HepG2 (cell line): ENCODE data around the gene HTRA1. TPM values are rescaled to one million over a fixed set of nuclear protein-coding genes. Genes with fewer than 3 reads are reported as not detected.

Experiments
- ATAC-seq: fragments of 200-7000 bp; cut with Tn5 transposase; 3 replicates; pipeline ENCODE4 v1.9.1; 2020; ENCODE audit warnings: mild to moderate bottlenecking, moderate library complexity
- BruUV-seq: library from RNA; stranded (reverse); fragments of 400-500 nt; replicated peaks from 2 replicates; lab custom pipeline; 2021; lab: Mats Ljungman, UMichigan
- CTCF ChIA-PET: fragments of 300-600 bp; formaldehyde crosslinking; extraction: SDS; loops from one replicate; lab custom pipeline; 2021; ENCODE audit warnings: low total read pairs, inconsistent platforms, low intra/inter-chr PET ratio; lab: Yijun Ruan, JAX
- POLR2A ChIA-PET: fragments of 350-600 bp; sonication (Branson Sonifier 250); formaldehyde crosslinking; loops from one replicate; lab custom pipeline; 2020; ENCODE audit warnings: antibody characterized with exemption, inconsistent platforms; lab: Yijun Ruan, JAX
- DNase-seq: peaks from one replicate; pipeline ENCODE4 v3.0.0-alpha.2; 2015; ENCODE audit warnings: low spot score
- FAIRE-seq: peaks from 3 replicates; lab custom pipeline; 2011; peaks lifted over from hg19 to GRCh38; lab: Jason Lieb, UNC
- H2AFZ ChIP-seq: one replicate; pipeline ENCODE4 v1.6.1; 2011; ENCODE audit warnings: low read length, inconsistent platforms
- H3K27ac ChIP-seq: fragments of 300-600 bp; 3 replicates; pipeline ENCODE4 v1.8.0; 2011; ENCODE audit warnings: mixed run types, mild to moderate bottlenecking, mixed read lengths, low read length, inconsistent platforms; ENCODE audit not compliant: insufficient read depth; ENCODE audit errors: extremely low read length
- H3K27me3 ChIP-seq, 2 experiments: fragments of 200-600 bp in 1 of 2; 2 replicates in 1 of 2; 3 replicates in 1 of 2; pipeline versions ENCODE4 v1.6.0 to v1.8.0; 2011; ENCODE audit warnings: low read length in 2 of 2, mild to moderate bottlenecking in 2 of 2, moderate library complexity in 2 of 2, inconsistent platforms in 1 of 2; ENCODE audit not compliant: insufficient read depth in 2 of 2, control insufficient read depth in 1 of 2
- H3K36me3 ChIP-seq, 2 experiments: fragments of 200-600 bp in 1 of 2; replicated peaks in 1 of 2; 2 replicates in 1 of 2; 3 replicates in 1 of 2; pipeline versions ENCODE4 v1.5.1 to v1.8.0; 2011; ENCODE audit warnings: low read length in 2 of 2, inconsistent platforms in 1 of 2; ENCODE audit not compliant: insufficient read depth in 2 of 2, control insufficient read depth in 1 of 2
- H3K4me1 ChIP-seq: 2 replicates; pipeline ENCODE4 v1.5.1; 2012; ENCODE audit warnings: low read length, inconsistent platforms; ENCODE audit not compliant: insufficient read depth
- H3K4me2 ChIP-seq: 2 replicates; pipeline ENCODE4 v1.6.0; 2011; ENCODE audit warnings: low read depth, low read length, inconsistent platforms
- H3K4me3 ChIP-seq, 3 experiments: fragments of 200-600 bp in 1 of 3; sonication (generic), shearing (Covaris generic) in 1 of 3; replicated peaks in 1 of 3; 2 replicates each; pipeline ENCODE4 v1.5.1; 2011 to 2016; ENCODE audit warnings: low read length in 3 of 3, inconsistent platforms in 2 of 3, low read depth in 2 of 3, mild to moderate bottlenecking in 2 of 3, control low read depth in 1 of 3, mixed read lengths in 1 of 3; ENCODE audit not compliant: insufficient read depth in 1 of 3
- H3K79me2 ChIP-seq: one replicate; pipeline ENCODE4 v1.6.1; 2011; ENCODE audit warnings: low read length, inconsistent platforms; ENCODE audit not compliant: insufficient read depth
- H3K9ac ChIP-seq: 2 replicates; pipeline ENCODE4 v1.6.0; 2011; ENCODE audit warnings: mild to moderate bottlenecking, low read depth, low read length, inconsistent platforms; ENCODE audit not compliant: insufficient read depth
- H3K9me3 ChIP-seq: 2 replicates; pipeline ENCODE4 v1.5.1; 2012; ENCODE audit warnings: mild to moderate bottlenecking, low read length
- H4K20me1 ChIP-seq: 2 replicates; pipeline ENCODE4 v1.6.0; 2011; ENCODE audit warnings: inconsistent platforms, mild to moderate bottlenecking, low read length, moderate library complexity; ENCODE audit not compliant: insufficient read depth
- ATF4 ChIP-seq, 2 experiments: fragments of 450-650 bp in 1 of 2; sonication (generic) in 1 of 2; formaldehyde crosslinking; IDR thresholded peaks; 2 replicates each; pipeline versions ENCODE4 v1.5.0 to v1.8.0; 2020 to 2022; ENCODE audit warnings: mild to moderate bottlenecking in 1 of 2, missing genetic modification reagents in 1 of 2
- ELF3 ChIP-seq: IDR thresholded peaks from 2 replicates; pipeline ENCODE4 v1.6.1; 2016; ENCODE audit warnings: missing genetic modification reagents, missing compliant biosample characterization
- KAT2B ChIP-seq: fragments of 150-350 bp; IDR thresholded peaks from 2 replicates; pipeline ENCODE4 v1.6.1; 2014; ENCODE audit warnings: low read depth, low read length, borderline replicate concordance
- MAFF ChIP-seq: IDR thresholded peaks from 2 replicates; pipeline ENCODE4 v1.6.1; 2011; ENCODE audit warnings: low read depth, low read length, improper control_type of control experiment
- SMC3 ChIP-seq: IDR thresholded peaks from 2 replicates; pipeline ENCODE4 v1.6.1; 2011; ENCODE audit warnings: low read length, improper control_type of control experiment
- SRY ChIP-seq: sonication (generic); formaldehyde crosslinking; IDR thresholded peaks from 2 replicates; pipeline ENCODE4 v1.8.0; 2022; ENCODE audit warnings: mild to moderate bottlenecking, missing genetic modification reagents
- XBP1 ChIP-seq: sonication (generic); formaldehyde crosslinking; IDR thresholded peaks from 2 replicates; pipeline ENCODE4 v1.5.0; 2020; ENCODE audit warnings: missing genetic modification reagents
- YEATS4 ChIP-seq: sonication (generic); formaldehyde crosslinking; IDR thresholded peaks from 2 replicates; pipeline ENCODE4 v1.4.0; 2020; ENCODE audit warnings: missing genetic modification reagents, borderline replicate concordance
- ZBTB33 ChIP-seq: sonication (generic); formaldehyde crosslinking; IDR thresholded peaks from 2 replicates; pipeline ENCODE4 v1.4.0; 2020; ENCODE audit warnings: missing genetic modification reagents
- ZBTB46 ChIP-seq: sonication (generic); formaldehyde crosslinking; IDR thresholded peaks from 2 replicates; pipeline ENCODE4 v1.4.0; 2020; ENCODE audit warnings: mild to moderate bottlenecking, missing genetic modification reagents, borderline replicate concordance
- ZMYM2 ChIP-seq: sonication (generic); formaldehyde crosslinking; IDR thresholded peaks from 2 replicates; pipeline ENCODE4 v1.8.0; 2022; ENCODE audit warnings: mild to moderate bottlenecking, missing genetic modification reagents
- ZNF383 ChIP-seq: sonication (generic); formaldehyde crosslinking; IDR thresholded peaks from 2 replicates; pipeline ENCODE4 v1.4.0; 2020; ENCODE audit warnings: missing genetic modification reagents, mild to moderate bottlenecking, borderline replicate concordance
- ZNF513 ChIP-seq: sonication (generic); formaldehyde crosslinking; conservative IDR thresholded peaks from 2 replicates; pipeline ENCODE4 v1.5.0; 2020; ENCODE audit warnings: missing genetic modification reagents
- ZNF576 ChIP-seq: sonication (generic); formaldehyde crosslinking; IDR thresholded peaks from 2 replicates; pipeline ENCODE4 v1.4.0; 2020; ENCODE audit warnings: mild to moderate bottlenecking, missing genetic modification reagents
- ZNF703 ChIP-seq: sonication (generic); formaldehyde crosslinking; IDR thresholded peaks from 2 replicates; pipeline ENCODE4 v1.5.1; 2020; ENCODE audit warnings: missing genetic modification reagents, mild to moderate bottlenecking, moderate library complexity, borderline replicate concordance
- ZNF790 ChIP-seq: sonication (generic); formaldehyde crosslinking; IDR thresholded peaks from 2 replicates; pipeline ENCODE4 v1.8.0; 2022; ENCODE audit warnings: missing genetic modification reagents, mild to moderate bottlenecking, borderline replicate concordance
- WGBS: methylation state at CpG from one replicate; pipeline ENCODE4 v1.1.6; 2017; ENCODE audit warnings: low lambda C conversion rate; 5-methylcytosine and 5-hydroxymethylcytosine counted together
- in situ Hi-C: cut with HindIII; loops from 2 replicates; pipeline ENCODE4 v1.10.0; 2017; ENCODE audit warnings: low pct_unique_long_range_greater_than_20kb; ENCODE audit not compliant: extremely low pct_ligation_motif_present
- intact Hi-C: fragments of 100-400 bp; cut with micrococcal nuclease; formaldehyde crosslinking; loops from one replicate; pipeline ENCODE4 v1.10.0; 2022; ENCODE audit not compliant: unreplicated experiment
- polyA plus RNA-seq, 8 experiments: library from polyadenylated mRNA; depleted of rRNA in 3 of 8; stranded (reverse) in 7 of 8; unstranded in 1 of 8; fragments of >200 nt; fragmentation: Illumina TruSeq in 4 of 8; extraction: Trizol in 4 of 8; gene quantifications; 2 replicates each; pipeline versions ENCODE4 v1.2.1 to v1.2.3, GENCODE V29; 2011 to 2016; ENCODE audit warnings: low read depth in 4 of 8, missing spikeins in 1 of 8, mixed read lengths in 1 of 8; ENCODE audit not compliant: insufficient read depth in 1 of 8
- total RNA-seq, 5 experiments: library from RNA; depleted of rRNA; stranded (reverse); fragments of >200 nt; fragmentation: Illumina TruSeq; extraction: Trizol; gene quantifications; 2 replicates each; pipeline ENCODE4 v1.2.3, GENCODE V29; 2016; ENCODE audit warnings: low read depth in 1 of 5

Gene HTRA1
- total and polyA plus RNA-seq, 2 of the 13 experiments (the other 11 are each of a cell fraction or from before 2014, with no cell fraction given) = 0.11 to 0.40 TPM

- Histone ChIP-seq H3K4me3 (no peak overlapping the region), H3K36me3 (no peaks in the 10 kb centered on the region), H4K20me1 (no peaks in the 10 kb centered on the region), H3K4me2 (no peak overlapping the region), H3K9me3 (no peaks in the 10 kb centered on the region), H3K27me3 (peaks cover 9 to 89% of the 10 kb centered on the region in 2 experiments), H3K4me1 (peaks cover 12% of the 10 kb centered on the region; the same call in 1 of the 2 replicates), H3K27ac (no peak overlapping the region), H2AFZ (no peak overlapping the region), H3K79me2 (no peaks in the 10 kb centered on the region), H3K9ac (no peak overlapping the region)
- FAIRE-seq (no peak), ATAC-seq (no peak), DNase-seq (no peak)
- ChIA-PET CTCF (no interaction called here), POLR2A (no interaction called here)
- WGBS = 51% methylated on average over 17 of the region's 17 CpGs
- in situ Hi-C loops = no loop called here
- intact Hi-C loops = no loop called here
- no TSS peak for BruUV-seq
- TF ChIP-seq ZNF513 (CRISPR knock-in tag) (no peak), YEATS4 (no peak), SRY (CRISPR knock-in tag) (no peak), XBP1 (CRISPR knock-in tag) (no peak), ZNF703 (CRISPR knock-in tag) (no peak), ELF3 (no peak), ZNF576 (CRISPR knock-in tag) (no peak), ZNF383 (CRISPR knock-in tag) (no peak), MAFF (no peak), ZBTB33 (CRISPR knock-in tag) (no peak), ZMYM2 (CRISPR knock-in tag) (no peak), KAT2B (no peak), ATF4 (CRISPR knock-in tag; IDR thresholded peaks at IDR 0.05) (no peak), ZNF790 (no peak), SMC3 (no peak), ZBTB46 (CRISPR knock-in tag) (no peak)
Measured at GRCh38 chr10:122463466-122464249, 2.3 kb downstream of the HTRA1 start.
